GM12892 (cell line): Measurements from ENCODE around the gene ATAT1. TPM values are rescaled to one million over a fixed set of nuclear protein-coding genes. Genes with fewer than 3 reads are reported as not detected.

Experiments
- DNase-seq: peaks from one replicate; pipeline ENCODE4 v3.0.0; 2011; ENCODE audit not compliant: insufficient read length
- FAIRE-seq: peaks from 2 replicates; lab custom pipeline; 2011; peaks lifted over from hg19 to GRCh38; lab: Jason Lieb, UNC
- POLR2A ChIP-seq: IDR thresholded peaks from 2 replicates; pipeline ENCODE4 v1.6.1; 2011; ENCODE audit warnings: low read depth, low read length, control low read depth
- POLR2AphosphoS5 ChIP-seq: IDR thresholded peaks from 2 replicates; pipeline ENCODE4 v1.6.1; 2011; ENCODE audit warnings: low read depth, low read length, control low read depth
- TAF1 ChIP-seq: IDR thresholded peaks from 2 replicates; pipeline ENCODE4 v1.6.1; 2011; ENCODE audit warnings: low read depth, mild to moderate bottlenecking, control low read depth, low read length, borderline replicate concordance
- polyA plus RNA-seq: library from polyadenylated mRNA; unstranded; fragments of >200 nt; gene quantifications from one replicate; pipeline ENCODE4 v1.2.1, GENCODE V29; 2012; ENCODE audit warnings: missing spikeins, inconsistent platforms; ENCODE audit not compliant: missing spikeins

Gene ATAT1
- polyA plus RNA-seq = 6.8 TPM

DNA sequence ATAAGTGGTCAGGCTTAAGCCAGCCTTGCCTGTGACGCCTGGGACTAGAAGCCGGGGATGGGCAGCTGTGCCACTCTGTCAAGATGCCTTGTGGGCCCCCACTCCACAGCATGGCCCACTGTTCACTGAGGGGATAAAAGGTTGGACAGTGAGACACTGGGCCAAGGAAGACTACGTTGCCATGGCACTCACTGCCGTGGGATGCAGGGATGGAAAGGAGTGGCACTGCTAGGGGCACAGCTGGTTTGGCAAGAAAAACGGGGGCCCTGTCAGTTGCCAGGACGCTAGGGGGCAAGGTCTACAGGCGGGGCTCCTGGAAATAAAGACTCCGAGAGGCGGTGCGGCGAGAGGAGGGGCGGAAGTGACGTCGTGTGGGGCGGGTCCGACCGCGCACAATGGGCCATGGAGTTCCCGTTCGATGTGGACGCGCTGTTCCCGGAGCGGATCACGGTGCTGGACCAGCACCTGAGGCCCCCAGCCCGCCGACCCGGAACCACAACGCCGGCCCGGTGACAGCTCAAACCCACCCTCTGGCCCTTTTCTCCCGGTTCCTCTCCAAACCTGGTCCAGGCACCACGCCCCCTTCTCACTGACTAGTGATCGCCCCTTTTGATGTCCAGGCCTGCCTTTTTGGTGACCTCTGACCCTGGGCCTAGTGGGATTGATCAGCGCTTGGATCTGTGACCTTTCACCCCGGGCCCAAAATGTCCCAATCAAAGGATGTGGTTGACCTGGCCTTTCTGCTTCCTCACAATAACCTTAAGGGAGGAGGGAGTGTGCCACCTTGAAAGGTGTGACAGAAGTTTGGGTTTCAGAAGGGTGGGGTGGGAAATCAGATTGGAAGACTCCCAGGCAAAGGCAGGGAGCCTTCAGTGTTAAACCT lies at the start of gene ATAT1:
TSS of gene ATAT1 (plus strand) at position 391 of the 883 bp plus-strand sequence.
- DNase-seq (peak; percentile 88), FAIRE-seq (peak; percentile 93)
- TF ChIP-seq TAF1 (peak; percentile 58; the same call in 1 of the 2 replicates), POLR2A (peak; percentile 87), POLR2AphosphoS5 (peak; percentile 85)

DNA sequence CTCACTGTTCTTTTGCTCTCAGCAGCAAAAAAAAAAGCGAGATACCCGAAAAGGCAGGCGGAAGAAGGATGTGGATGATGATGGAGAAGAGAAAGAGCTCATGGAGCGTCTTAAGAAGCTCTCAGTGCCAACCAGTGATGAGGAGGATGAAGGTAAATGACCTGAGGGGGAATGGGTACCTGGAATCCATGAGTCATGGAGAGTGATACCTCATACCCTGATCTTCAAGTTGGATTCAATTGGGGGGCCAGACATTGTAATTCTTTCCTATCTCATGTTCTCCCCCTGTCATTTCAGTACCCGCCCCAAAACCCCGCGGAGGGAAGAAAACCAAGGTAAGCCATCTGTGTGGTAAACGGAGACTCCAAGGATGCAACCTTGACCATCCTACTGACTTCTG lies 48.6 kb upstream of the ATAT1 start:
- DNase-seq (no peak), FAIRE-seq (no peak)
- TF ChIP-seq POLR2A (no peak), POLR2AphosphoS5 (no peak), TAF1 (no peak)

DNA sequence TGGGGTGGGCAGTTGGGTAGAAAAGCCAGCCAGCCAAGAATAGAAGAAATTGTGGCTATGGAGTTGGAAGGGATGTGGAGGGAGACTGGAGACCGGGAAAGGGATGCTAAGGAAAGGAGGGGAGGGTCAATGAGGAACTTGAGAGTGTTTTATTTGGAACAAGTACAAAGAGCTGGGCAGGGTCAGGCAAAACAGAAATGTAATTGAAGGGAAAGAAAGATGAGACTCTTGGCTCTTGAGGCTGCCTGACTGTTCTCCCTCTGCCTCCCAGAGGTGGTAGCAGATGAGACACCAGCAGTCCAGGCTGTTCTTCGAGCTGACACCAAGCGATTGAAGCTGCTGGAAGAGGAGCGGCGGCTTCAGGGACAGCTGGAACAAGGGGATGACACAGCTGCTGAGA lies 42.8 kb upstream of the ATAT1 start:
- no peak for TF ChIP-seq POLR2A
- no peak for TF ChIP-seq POLR2AphosphoS5
- TF ChIP-seq TAF1 = no peak
- DNase-seq (no peak), FAIRE-seq (no peak)

DNA sequence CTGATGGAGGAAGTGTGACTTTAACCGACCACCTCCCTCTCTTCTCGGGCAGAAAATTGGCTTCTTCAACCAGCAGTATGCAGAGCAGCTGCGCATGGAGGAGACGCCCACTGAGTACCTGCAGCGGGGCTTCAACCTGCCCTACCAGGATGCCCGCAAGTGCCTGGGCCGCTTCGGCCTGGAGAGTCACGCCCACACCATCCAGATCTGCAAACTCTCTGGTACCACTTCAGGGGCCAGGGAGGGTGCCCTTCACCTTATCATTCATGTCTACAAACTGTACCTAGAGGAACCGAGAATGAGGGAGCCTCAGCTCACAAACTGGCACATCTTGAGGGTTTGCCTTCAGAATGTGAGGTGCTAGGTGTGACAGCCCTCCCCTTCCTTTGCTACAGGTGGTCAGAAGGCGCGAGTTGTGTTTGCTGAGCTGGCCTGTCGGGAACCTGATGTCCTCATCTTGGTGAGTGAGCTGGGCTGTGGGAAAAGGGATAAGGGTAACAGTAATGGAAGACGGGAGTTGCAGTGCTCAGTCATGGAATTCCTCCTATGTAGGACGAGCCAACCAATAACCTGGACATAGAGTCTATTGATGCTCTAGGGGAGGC lies 36.8 kb upstream of the ATAT1 start:
- TF ChIP-seq POLR2AphosphoS5 = 0 out of 2 replicates have a peak, but pooled peaks have one; percentile 56
- no peak for TF ChIP-seq POLR2A
- DNase-seq = no peak
- FAIRE-seq = no peak

DNA sequence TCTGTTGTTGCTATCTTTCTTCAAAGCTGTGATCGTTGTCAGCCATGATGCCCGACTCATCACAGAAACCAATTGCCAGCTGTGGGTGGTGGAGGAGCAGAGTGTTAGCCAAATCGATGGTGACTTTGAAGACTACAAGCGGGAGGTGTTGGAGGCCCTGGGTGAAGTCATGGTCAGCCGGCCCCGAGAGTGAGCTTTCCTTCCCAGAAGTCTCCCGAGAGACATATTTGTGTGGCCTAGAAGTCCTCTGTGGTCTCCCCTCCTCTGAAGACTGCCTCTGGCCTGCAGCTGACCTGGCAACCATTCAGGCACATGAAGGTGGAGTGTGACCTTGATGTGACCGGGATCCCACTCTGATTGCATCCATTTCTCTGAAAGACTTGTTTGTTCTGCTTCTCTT lies 36.2 kb upstream of the ATAT1 start:
- DNase-seq = no peak
- FAIRE-seq = no peak
- TF ChIP-seq POLR2AphosphoS5 (no peak), POLR2A (0 out of 2 replicates have a peak, but pooled peaks have one; percentile 6), TAF1 (no peak)

DNA sequence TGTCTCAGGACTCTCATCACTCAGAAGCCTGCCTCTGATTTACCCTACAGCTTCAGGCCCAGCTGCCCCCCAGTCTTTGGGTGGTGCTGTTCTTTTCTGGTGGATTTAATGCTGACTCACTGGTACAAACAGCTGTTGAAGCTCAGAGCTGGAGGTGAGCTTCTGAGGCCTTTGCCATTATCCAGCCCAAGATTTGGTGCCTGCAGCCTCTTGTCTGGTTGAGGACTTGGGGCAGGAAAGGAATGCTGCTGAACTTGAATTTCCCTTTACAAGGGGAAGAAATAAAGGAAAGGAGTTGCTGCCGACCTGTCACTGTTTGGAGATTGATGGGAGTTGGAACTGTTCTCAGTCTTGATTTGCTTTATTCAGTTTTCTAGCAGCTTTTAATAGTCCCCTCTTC lies 35.7 kb upstream of the ATAT1 start:
- FAIRE-seq (no peak), DNase-seq (no peak)
- no peak for TF ChIP-seq POLR2A
- TF ChIP-seq TAF1 = no peak
- no peak for TF ChIP-seq POLR2AphosphoS5

DNA sequence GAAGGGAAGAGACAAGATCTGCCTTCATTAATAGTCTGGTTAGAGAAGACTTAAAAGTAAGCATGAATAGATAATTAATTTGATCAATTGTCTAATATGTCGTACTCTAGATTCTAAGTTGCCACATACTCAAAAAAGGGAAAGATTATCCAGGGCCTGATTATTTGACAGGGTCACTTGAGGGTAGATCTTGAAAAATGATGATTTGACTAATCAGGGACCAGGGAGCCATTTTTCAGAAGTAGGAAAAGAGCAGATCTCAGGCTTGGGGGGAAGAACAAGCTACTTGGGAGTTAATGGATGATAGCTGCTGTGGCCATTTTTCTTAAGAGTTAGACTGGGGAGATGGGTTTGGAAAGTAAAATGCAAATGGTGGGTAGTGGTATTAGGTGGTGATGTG lies 34.4 kb upstream of the ATAT1 start:
- DNase-seq (no peak), FAIRE-seq (no peak)
- TF ChIP-seq POLR2AphosphoS5 = no peak
- TF ChIP-seq POLR2A = no peak
- no peak for TF ChIP-seq TAF1

DNA sequence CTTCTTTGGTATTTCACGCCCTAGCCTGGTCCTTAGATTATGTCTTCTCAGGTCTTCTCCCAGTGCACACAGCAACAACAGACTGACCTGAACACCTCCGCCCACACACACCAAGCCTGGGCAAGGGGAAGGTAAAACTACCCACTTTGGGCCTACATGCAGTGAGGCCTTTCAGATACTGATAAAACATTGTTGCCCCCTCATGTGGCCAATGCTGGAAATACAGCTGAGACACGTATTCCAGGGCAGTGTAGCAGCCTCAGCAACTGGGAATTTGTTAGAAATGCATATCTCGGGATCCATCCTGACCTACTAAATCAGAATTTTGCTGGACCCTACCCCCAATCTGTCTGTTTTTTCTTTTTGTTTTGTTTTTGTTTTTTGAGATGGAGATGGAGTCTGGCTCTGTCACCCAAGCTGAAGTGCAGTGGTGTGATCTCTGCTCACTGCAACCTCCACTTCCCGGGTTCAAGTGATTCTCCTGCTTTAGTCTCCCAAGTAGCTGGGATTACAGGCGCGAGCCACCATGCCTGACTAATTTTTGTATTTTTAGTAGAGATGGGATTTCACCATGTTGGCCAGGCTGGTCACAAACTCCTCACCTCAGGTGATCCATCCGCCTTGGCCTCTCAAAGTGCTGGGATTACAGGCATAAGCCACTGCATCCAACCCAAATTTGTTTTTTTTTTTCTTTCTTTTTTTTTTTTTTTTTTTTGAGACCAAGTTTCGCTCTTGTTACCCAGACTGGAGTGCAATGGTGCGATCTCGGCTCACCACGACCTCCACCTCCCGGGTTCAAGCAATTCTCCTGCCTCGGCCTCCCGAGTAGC lies 29.1 kb upstream of the ATAT1 start:
- FAIRE-seq (peak; percentile 86), DNase-seq (peak; percentile 62)

DNA sequence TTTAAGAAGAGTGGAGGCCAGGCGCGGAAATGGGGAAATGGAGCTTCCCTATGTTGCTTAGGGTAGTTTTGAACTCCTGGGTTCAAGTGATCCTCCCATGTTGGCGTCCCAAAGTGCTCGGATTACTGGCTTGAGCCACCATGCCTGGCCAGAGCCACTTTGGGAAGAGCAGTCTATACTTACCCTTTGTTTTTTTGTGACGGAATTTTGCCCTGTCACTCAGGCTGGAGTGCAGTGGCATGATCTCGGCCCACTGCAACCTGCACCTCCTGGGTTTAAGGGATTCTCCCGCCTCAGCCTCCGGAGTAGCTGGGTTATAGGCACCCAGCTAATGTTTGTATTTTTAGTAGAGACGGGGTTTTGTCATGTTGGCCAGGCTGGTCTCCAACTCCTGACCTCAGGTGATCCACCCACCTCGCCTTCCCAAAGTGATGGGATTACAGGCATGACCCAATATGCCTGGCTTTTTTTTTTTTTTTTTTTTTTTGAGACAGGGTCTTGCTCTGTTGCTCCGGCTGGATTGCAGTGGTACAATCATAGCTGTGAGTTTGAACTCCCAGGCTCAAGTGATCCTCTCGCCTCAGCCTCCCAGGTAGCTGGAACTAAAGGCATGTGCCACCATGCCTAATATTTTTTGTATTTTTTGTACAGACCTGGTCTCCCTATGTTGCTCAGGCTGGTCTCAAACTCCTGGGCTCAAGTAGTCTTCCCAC lies 27.6 kb upstream of the ATAT1 start:
- FAIRE-seq (no peak), DNase-seq (no peak)
- TF ChIP-seq POLR2AphosphoS5 = no peak
- TF ChIP-seq TAF1 = no peak
- TF ChIP-seq POLR2A = no peak

DNA sequence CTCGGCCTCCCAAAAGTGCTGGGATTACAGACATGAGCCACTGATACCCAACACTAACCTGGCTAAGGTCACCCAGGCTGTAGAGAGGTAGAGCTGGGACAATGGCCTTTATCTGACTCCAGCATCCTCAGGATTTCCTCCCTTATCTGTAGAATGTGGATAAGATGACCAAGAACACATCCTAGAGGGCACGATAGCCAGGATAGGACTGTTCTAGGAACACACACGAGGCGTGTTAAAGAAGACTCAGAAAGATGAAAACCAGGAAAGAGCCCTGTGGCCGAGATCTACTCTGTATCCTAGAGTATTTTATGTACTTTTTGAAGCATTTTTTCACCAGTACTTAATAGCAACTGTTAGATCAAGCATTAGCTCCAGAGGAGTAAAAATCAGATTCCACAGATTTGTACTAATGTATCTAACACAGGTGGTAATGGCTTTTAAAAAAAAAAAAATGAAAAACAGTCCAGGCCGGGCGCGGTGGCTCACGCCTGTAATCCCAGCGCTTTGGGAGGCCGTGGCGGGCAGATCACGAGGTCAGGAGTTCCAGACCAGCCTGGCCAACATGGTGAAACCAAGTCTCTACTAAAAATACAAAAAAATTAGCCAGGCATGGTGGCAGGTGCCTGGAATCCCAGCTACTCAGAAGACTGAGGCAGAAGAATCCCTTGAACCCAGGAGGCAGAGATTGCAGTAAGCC lies 26.9 kb upstream of the ATAT1 start:
- TF ChIP-seq TAF1 (no peak), POLR2AphosphoS5 (no peak), POLR2A (no peak)
- DNase-seq = no peak
- FAIRE-seq = no peak
